ENCODE results near the gene NFIB.

Gene NFIB

DNA sequence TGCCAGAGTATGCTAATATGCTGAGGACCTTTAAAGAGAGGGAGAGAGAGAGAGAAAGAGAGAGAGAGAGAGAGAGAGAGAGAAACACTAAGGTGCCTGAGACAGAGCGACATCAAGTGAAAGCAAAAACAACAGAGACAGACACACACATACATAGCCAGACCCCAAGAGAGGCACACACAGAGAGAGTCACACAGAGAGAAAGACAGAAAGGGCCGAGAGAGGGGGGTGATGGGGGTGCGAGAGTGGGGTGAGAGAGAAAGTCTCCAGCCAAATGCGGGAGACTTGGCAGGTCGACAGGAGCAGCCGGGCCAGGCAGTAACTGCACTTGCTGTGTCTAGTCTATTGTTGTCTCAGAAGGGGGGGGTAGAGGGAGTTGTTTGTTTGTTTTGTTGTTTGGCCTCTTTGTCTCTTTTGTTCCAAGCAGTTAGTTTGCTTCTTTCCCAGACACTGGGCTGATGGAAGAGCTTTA lies 30.1 kb upstream of the NFIB start:
- DNase-seq: no peak

GRCh38 chr9:14343261-14344031 lies 29.5 kb upstream of the NFIB start:
- DNase-seq: no peak

- no peak for DNase-seq
Measured at GRCh38 chr9:14342736-14343135, 28.8 kb upstream of the NFIB start.

DNA sequence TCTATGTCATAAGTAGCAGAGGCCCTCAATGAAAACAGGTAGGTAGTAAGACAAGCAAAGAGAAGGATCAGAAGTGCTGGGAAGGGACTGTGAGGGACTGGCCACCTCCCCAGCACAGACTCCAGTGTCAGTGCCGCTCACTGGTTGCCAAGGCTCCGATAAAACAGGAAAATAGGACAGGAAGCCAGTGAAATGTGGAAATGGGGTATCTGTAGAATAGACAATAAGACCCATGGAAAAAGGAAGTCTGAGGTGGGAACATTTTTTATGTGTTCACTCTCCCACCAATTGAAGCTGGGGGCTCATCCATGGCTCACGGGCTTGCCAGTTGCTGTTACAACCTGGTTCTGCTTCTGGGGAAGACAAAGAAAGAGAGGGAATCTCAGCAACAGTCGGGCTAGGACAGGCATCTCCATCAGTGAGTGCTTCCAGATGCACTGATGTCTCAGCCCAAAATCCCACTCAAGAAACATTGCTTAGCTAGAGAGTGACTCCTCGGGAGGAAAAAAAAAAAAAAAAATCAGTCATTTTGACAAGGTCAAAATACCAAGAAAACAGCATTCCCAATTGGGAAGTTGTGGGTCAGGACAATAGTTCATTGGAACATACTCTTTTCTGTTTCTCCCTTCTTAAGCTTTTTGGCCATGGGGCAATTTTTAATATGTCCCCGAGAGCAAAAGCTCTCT lies 27.6 kb upstream of the NFIB start:
- DNase-seq: no peak

DNA sequence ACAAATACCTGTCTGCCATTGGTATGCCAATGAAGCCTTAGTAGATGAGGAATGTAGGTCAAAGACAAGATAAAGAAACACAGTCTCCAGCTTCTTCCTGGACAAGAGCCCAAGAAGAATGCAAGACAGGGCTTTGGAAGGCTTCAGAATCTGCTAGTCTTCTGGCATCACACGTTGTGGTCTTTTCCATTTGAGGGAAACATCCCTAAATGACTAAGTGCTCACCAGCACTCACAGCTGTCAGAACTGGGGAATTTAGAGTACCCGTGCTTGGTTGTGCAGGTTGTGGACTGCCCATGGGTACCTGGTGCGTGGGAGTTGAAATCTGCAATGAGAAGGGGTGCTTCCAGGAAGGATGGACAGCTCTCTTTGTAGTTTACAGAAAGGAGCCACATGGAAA lies 27.1 kb upstream of the NFIB start:
- no peak for DNase-seq

- DNase-seq: no peak
Measured at GRCh38 chr9:14340219-14340873, 26.4 kb upstream of the NFIB start.

DNA sequence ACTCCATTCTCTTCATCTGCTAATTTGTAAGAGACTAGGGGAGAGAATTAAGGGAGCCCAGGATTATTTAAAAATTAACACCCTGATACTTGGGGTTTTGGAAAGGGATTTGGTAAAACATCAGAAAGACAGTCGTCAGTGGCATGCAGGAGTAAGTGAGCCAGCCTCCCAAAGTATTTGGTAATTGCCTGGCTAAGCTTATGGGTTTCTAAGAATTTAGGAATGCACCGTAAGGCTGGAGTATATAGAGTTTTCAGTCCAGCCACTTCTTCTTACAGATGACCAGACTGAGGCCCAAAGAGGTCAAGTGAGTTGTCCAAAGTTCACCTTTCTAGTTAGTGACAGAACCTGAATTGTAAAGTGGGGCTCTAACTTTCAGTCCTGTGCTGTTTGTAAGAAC lies 25.8 kb upstream of the NFIB start:
- no peak for DNase-seq

GRCh38 chr9:14337615-14338014 lies 23.7 kb upstream of the NFIB start:
- no peak for DNase-seq

GRCh38 chr9:14336244-14336643 lies 22.3 kb upstream of the NFIB start:
- DNase-seq: no peak

DNA sequence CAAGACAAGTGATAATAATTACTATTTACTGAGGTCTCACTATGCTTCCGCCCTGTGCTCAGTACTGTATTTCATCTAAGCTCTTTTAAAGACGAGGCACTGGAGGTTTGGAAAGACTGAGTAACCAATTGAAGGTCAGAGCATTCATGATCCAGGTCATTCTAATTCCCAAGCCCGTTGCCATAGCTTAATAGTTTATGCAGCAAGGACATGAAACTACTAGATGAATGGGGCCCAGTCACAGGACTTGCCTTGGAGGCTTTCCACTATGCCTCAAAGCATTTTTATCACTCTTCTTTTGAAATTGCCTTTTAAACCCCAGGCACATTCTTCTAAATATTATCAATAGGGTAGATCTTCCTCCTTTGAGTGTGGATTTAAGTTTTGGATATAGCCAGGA lies 17.2 kb upstream of the NFIB start:
- DNase-seq: no peak

GRCh38 chr9:14327036-14327435 lies 13.1 kb upstream of the NFIB start:
- no peak for DNase-seq

DNA sequence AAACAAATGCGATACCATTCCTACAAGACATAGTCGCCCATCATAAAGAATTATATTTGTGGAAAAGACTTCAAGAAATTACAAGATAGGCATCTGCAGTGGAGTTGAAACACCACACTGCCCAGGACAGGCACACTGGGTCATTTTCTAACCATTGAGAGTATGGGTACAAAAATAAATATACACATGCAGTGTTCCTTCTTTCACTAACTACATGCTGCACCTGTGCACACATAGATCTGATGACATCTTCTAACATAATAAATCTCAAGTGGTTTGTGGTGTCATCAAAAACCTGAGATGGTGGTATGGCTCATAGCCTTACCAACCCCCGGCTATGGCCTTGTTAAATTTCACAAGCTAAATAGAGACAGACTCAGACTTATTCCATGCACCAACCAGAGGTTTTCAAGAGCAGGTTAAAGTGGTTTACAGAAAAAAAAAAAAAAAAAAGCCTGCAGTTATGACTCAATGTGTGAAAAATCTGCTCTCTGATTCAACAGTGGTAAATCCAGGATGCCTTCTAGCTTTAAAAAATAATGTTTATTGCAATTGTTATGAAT lies 12.4 kb upstream of the NFIB start:
- no peak for DNase-seq

- no peak for DNase-seq
Measured at GRCh38 chr9:14325147-14325546, 11.2 kb upstream of the NFIB start.

GRCh38 chr9:14323985-14324650 lies 10.2 kb upstream of the NFIB start:
- DNase-seq: no peak

- no peak for DNase-seq
Measured at GRCh38 chr9:14323083-14323971, 9.4 kb upstream of the NFIB start.

DNA sequence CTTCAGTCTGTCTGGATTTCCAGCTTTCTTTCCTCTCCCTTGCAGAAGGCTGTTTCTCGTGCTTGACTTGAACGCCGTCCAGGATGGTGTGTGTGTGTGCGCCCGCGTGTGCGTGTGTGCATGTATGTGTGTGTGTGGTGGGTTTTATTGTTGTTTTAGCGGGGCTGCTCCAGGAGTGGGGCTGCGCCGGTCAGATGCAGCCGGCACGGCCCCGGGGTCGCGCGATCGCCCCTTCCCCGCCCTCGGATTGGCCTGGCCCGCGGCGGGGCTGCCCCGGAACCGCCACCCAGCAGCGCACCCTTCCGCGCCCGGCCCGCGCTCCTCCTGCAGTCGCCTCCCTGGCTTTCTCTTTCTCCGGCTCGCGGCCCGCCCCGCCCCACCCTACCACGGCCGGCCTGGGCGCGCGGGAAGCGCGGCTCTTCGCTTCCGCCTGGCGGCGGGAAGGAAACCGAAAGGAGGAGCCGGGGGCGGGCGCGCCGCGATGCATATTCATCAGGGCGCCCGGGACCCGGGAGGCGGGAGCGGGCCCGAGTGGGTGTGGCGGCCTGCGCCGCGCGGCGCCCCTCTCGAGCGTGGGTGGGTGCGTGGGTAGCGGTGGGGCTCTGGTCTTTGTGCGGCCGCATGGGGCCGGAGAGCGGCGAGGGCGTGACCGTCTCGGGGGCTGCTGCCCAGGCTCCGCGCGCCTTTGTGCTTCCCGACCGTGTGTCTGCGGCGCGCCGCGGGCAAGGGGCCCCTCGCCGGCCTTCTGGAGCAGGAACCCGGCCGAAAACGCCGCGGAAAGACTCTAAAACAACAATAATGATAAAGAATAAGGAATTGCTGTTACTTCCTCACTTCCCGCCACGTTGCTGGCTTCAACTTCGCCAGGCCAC lies 8.5 kb upstream of the NFIB start:
- DNase-seq: peak; percentile 53

DNA sequence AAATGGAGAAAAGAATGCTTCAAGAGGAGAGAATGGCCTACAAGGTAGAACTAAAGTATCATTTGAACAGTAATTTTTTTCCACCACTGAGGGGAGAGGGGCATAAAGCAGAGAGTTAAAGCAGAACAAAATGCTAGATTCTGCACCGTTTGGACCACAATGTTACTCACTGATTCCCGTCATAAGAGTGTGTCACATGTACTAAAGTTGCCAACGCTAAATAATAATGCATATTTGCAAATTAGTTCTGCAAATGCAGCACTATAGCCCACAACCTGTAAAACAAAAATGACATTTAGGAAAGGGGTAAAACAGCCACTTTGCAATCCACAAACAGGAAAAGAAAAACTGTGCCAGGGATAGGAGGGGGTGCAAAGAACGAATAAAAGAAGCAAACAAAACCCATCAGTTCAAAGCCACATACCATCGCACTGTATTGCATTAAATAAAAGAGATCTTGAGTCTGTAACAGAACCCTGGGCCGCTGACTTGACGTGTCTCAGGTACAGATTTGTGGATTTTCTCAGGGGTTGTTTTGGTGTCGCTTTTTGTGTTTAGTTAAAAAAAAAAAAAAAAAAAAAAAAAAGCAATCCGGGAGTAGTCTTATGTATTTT lies 7.7 kb upstream of the NFIB start:
- no peak for DNase-seq

GRCh38 chr9:14320271-14321181 lies 6.6 kb upstream of the NFIB start:
- no peak for DNase-seq

GRCh38 chr9:14318934-14319580 lies 5.1 kb upstream of the NFIB start:
- DNase-seq: no peak

All from activated CD4-positive, alpha-beta T cell treated with anti-CD3 and anti-CD28 coated beads, Interleukin-2, amount 50 U/mL, for 1 hour (primary cell).